HG03103 (cell line): ENCODE data around the gene MICALL2.

ENCODE experiments used
- ATAC-seq: cut with Tn5 transposase; IDR thresholded peaks from one replicate; pipeline ENCODE4 v1.9.1; 2021; ENCODE audit warnings: low read depth; ENCODE audit not compliant: unreplicated experiment

The MICALL2 gene

GRCh38 chr7:1437155-1437880 is 22.0 kb downstream of the MICALL2 start:
- no peak for ATAC-seq

GRCh38 chr7:1436608-1437007 is 22.7 kb downstream of the MICALL2 start:
- ATAC-seq, result no peak

GRCh38 chr7:1434891-1435670 is 24.2 kb downstream of the MICALL2 start:
- ATAC-seq, result no peak

- no peak for ATAC-seq
Measured at GRCh38 chr7:1434165-1434718, 25.0 kb downstream of the MICALL2 start.

- ATAC-seq, result no peak
Measured at GRCh38 chr7:1433128-1433920, 25.9 kb downstream of the MICALL2 start.

- ATAC-seq, result no peak
Measured at GRCh38 chr7:1432411-1433082, 26.7 kb downstream of the MICALL2 start.

GRCh38 chr7:1431634-1432380 is 27.5 kb downstream of the MICALL2 start:
- ATAC-seq, result no peak

- no peak for ATAC-seq
Measured at GRCh38 chr7:1431226-1431625, 28.0 kb downstream of the MICALL2 start.

GRCh38 chr7:1430056-1430845 is 29.0 kb downstream of the MICALL2 start:
- no peak for ATAC-seq

GRCh38 chr7:1428941-1429501 is 30.2 kb downstream of the MICALL2 start:
- no peak for ATAC-seq

GRCh38 chr7:1427064-1427657 is 32.1 kb downstream of the MICALL2 start:
- ATAC-seq, result no peak

GRCh38 chr7:1426474-1426873 is 32.8 kb downstream of the MICALL2 start:
- ATAC-seq, result no peak

GRCh38 chr7:1425292-1426136 is 33.8 kb downstream of the MICALL2 start:
- no peak for ATAC-seq

- no peak for ATAC-seq
Measured at GRCh38 chr7:1424041-1424440, 35.2 kb downstream of the MICALL2 start.

- ATAC-seq, result no peak
Measured at GRCh38 chr7:1423264-1423811, 35.9 kb downstream of the MICALL2 start.

- no peak for ATAC-seq
Measured at GRCh38 chr7:1422512-1423263, 36.6 kb downstream of the MICALL2 start.
